Cardiac muscle cell (in vitro differentiated cells and primary cell): ENCODE results near the gene IFFO2. TPM values are rescaled to one million over a fixed set of nuclear protein-coding genes. Genes with fewer than 3 reads are reported as not detected.
"Not testable (repeated sequence)": the region's sequence is repeated elsewhere in the genome, so short reads cannot be mapped to it uniquely, and the experiment has no call there.

Experiments
- DNase-seq, 2 donors: peaks; one replicate each; pipeline versions ENCODE4 v3.0.0 to v3.0.0-alpha.2; 2010 to 2017; ENCODE audit warnings: low read depth in 1 of 2, low spot score in 1 of 2
- H3K27ac ChIP-seq: fragments of 200-600 bp; sonication (generic); 2 replicates; pipeline ENCODE4 v1.5.1; 2016
- H3K27me3 ChIP-seq: fragments of 200-600 bp; sonication (generic); 2 replicates; pipeline ENCODE4 v1.6.0; 2016; ENCODE audit warnings: control low read depth
- H3K36me3 ChIP-seq: fragments of 200-600 bp; sonication (generic); 2 replicates; pipeline ENCODE4 v1.5.1; 2016; ENCODE audit warnings: control low read depth
- H3K4me1 ChIP-seq: fragments of 200-600 bp; sonication (generic); 2 replicates; pipeline ENCODE4 v1.8.1; 2017; ENCODE audit warnings: low read depth, mild to moderate bottlenecking, mixed run types
- H3K4me3 ChIP-seq: fragments of 200-600 bp; sonication (generic); 2 replicates; pipeline ENCODE4 v1.5.1; 2016; ENCODE audit warnings: mild to moderate bottlenecking
- H3K9me3 ChIP-seq: fragments of 200-600 bp; sonication (generic); 2 replicates; pipeline ENCODE4 v1.5.1; 2017; ENCODE audit warnings: low read depth, mild to moderate bottlenecking, control low read depth
- CTCF ChIP-seq: IDR thresholded peaks from 2 replicates; pipeline ENCODE4 v1.5.1; 2012; ENCODE audit warnings: low read depth, mild to moderate bottlenecking, low read length
- polyA plus RNA-seq: library from polyadenylated mRNA; unstranded; fragments of >200 nt; fragmentation: Nextera tagmentation; extraction: Ambion mirVana; gene quantifications from 2 replicates; pipeline ENCODE4 v1.2.1, GENCODE V29; 2016
- total RNA-seq: library from RNA; depleted of rRNA; stranded (reverse); fragments of >200 nt; gene quantifications from 2 replicates; pipeline ENCODE4 v1.2.3, GENCODE V29; 2016

The IFFO2 gene
- total and polyA plus RNA-seq, 2 experiments from 2014 or later = 0.78 to 18.5 TPM

GRCh38 chr1:18898567-18898966 lies 57.9 kb downstream of the IFFO2 start:
- Histone ChIP-seq H3K4me3 (no peak overlapping the region), H3K4me1 (peaks cover 38% of the 10 kb centered on the region), H3K36me3 (no peaks in the 10 kb centered on the region), H3K9me3 (no peaks in the 10 kb centered on the region), H3K27ac (no peak overlapping the region), H3K27me3 (no peaks in the 10 kb centered on the region)
- no peak for DNase-seq
- TF ChIP-seq CTCF = no peak

DNA sequence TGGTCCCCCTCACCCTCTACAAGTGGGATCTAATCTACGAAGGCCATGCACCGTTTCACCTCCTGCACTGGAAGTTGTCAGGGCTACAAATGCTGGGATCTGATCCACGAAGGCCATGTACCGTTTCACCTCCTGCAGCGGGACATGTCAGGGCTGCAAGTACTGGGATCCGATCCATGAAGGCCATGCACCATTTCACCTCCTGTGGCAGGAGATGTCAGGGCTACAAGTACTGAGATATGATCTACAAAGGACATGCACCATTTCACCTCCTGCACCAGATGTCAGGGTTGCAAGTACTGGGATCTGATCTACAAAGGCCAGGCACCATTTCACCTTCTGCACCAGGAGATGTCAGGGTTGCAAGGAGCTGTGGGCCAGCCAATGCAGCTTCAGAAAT lies 61.2 kb downstream of the IFFO2 start:
- Histone ChIP-seq H3K27me3 (no peaks in the 10 kb centered on the region), H3K36me3 (no peaks in the 10 kb centered on the region), H3K9me3 (no peaks in the 10 kb centered on the region), H3K4me1 (peaks cover 26% of the 10 kb centered on the region), H3K27ac (peak overlapping the region; percentile 86), H3K4me3 (no peak overlapping the region)
- TF ChIP-seq CTCF = no peak
- no peak for DNase-seq

GRCh38 chr1:18893120-18893519 lies 63.4 kb downstream of the IFFO2 start:
- DNase-seq = no peak
- Histone ChIP-seq H3K9me3 (no peaks in the 10 kb centered on the region), H3K4me3 (no peak overlapping the region), H3K4me1 (peaks cover 26% of the 10 kb centered on the region), H3K27me3 (no peaks in the 10 kb centered on the region), H3K27ac (no peak overlapping the region), H3K36me3 (no peaks in the 10 kb centered on the region)
- no peak for TF ChIP-seq CTCF

- DNase-seq, H3K27me3 ChIP-seq, H3K9me3 ChIP-seq, H3K27ac ChIP-seq, H3K36me3 ChIP-seq, H3K4me3 ChIP-seq: not testable (repeated sequence)
- peaks cover 26% of the 10 kb centered on the region for H3K4me1 ChIP-seq
Measured at GRCh38 chr1:18891858-18892257, 64.6 kb downstream of the IFFO2 start.

DNA sequence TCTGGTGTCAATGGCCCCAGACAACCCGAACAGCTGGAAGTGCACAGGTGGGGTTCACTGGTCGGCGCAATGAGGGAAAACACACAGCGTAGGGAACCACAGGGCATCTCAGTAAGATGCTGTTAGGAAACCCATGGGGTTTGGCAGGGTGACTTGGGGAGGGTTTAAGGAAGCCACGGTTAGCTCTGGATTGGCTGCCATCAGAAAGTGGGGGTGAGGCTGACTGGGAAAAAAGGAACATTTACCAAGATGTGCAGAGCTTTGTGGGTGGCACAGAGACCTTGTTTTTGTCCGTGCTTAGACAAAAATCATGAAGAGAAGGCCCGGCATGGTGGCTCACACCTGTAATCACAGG lies 65.1 kb downstream of the IFFO2 start:
- TF ChIP-seq CTCF = no peak
- no peaks in the 10 kb centered on the region for H3K36me3 ChIP-seq
- no peaks in the 10 kb centered on the region for H3K9me3 ChIP-seq
- no peak for DNase-seq
- H3K27me3 ChIP-seq = no peaks in the 10 kb centered on the region
- H3K27ac ChIP-seq = no peak overlapping the region
- peaks cover 25% of the 10 kb centered on the region for H3K4me1 ChIP-seq
- H3K4me3 ChIP-seq = no peak overlapping the region

DNA sequence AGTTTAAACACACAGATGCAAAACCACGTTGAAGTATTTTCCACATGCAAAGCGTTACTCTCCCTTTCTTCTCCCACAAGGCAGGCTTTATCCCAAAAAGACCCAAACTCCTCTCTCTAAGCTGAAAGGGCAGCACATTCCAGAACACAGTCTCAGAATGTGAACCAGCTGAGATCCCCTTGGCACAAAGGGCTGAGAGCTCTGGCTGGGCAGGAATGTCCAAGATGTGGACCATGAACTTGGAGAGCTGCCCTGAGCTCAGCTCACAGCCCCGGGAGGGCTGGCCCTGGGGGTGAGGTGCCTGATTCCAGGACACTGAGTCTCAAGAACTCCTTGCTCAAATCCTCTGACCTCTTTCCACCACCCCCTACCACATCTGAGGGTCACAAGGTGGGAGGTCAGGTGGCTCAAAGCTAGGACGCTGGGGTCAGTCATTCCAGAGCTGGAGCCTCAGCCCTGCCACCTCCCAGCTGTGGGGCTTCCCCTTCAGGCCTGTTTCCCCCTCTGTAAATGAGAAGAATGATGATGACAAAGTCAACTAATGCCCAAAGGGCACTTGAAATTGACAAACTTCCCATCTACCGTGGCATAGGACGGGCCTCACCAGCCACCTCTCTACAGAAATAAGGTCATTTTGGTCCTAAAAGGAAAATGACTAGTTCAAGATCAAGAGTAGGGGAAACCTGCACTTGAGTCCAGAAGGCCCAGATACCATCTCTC lies 65.6 kb downstream of the IFFO2 start:
- no peaks in the 10 kb centered on the region for H3K27me3 ChIP-seq
- TF ChIP-seq CTCF = no peak
- H3K36me3 ChIP-seq = no peaks in the 10 kb centered on the region
- no peak overlapping the region for H3K4me3 ChIP-seq
- H3K9me3 ChIP-seq = no peaks in the 10 kb centered on the region
- DNase-seq = peak in 1 of 2 donors; percentile 47
- peaks cover 19% of the 10 kb centered on the region for H3K4me1 ChIP-seq
- H3K27ac ChIP-seq = no peak overlapping the region
